ENCODE results near the gene ZNF521.

Gene ZNF521

GRCh38 chr18:25075331-25075730 is 276.6 kb downstream of the ZNF521 start:
- no peak for DNase-seq (ENCODE audit: extremely low read depth, low read depth)

GRCh38 chr18:25074925-25075324 is 277.0 kb downstream of the ZNF521 start:
- DNase-seq (ENCODE audit: extremely low read depth, low read depth): no peak
- TF ChIP-seq CTCF (IDR thresholded peaks at IDR 0.05; ENCODE audit: low read depth, low read length): no peak

More at GRCh38 chr18:25075331-25075730, 276.6 kb downstream of the ZNF521 start:
- TF ChIP-seq CTCF (IDR thresholded peaks at IDR 0.05; ENCODE audit: low read depth, low read length): no peak

- no peak for TF ChIP-seq CTCF (IDR thresholded peaks at IDR 0.05; ENCODE audit: low read depth, low read length)
- no peak for DNase-seq (ENCODE audit: extremely low read depth, low read depth)
Observed at GRCh38 chr18:25072205-25072604, 279.8 kb downstream of the ZNF521 start.

- no peak for DNase-seq (ENCODE audit: extremely low read depth, low read depth)
- TF ChIP-seq CTCF (IDR thresholded peaks at IDR 0.05; ENCODE audit: low read depth, low read length): no peak
Observed at GRCh38 chr18:25067275-25068025, 284.5 kb downstream of the ZNF521 start.

- no peak for DNase-seq (ENCODE audit: extremely low read depth, low read depth)
- TF ChIP-seq CTCF (IDR thresholded peaks at IDR 0.05; ENCODE audit: low read depth, low read length): no peak
Observed at GRCh38 chr18:25066516-25066915, 285.4 kb downstream of the ZNF521 start.

GRCh38 chr18:25062720-25063119 is 289.2 kb downstream of the ZNF521 start:
- TF ChIP-seq CTCF (IDR thresholded peaks at IDR 0.05; ENCODE audit: low read depth, low read length): no peak
- DNase-seq (ENCODE audit: extremely low read depth, low read depth): no peak

GRCh38 chr18:25061395-25061794 is 290.6 kb downstream of the ZNF521 start:
- DNase-seq (ENCODE audit: extremely low read depth, low read depth): no peak
- no peak for TF ChIP-seq CTCF (IDR thresholded peaks at IDR 0.05; ENCODE audit: low read depth, low read length)

All from AG09319 (cell line).